ENCODE results near the gene CEP72. TPM values are rescaled to one million over a fixed set of nuclear protein-coding genes. Genes with fewer than 3 reads are reported as not detected.

CEP72 gene, protein sequence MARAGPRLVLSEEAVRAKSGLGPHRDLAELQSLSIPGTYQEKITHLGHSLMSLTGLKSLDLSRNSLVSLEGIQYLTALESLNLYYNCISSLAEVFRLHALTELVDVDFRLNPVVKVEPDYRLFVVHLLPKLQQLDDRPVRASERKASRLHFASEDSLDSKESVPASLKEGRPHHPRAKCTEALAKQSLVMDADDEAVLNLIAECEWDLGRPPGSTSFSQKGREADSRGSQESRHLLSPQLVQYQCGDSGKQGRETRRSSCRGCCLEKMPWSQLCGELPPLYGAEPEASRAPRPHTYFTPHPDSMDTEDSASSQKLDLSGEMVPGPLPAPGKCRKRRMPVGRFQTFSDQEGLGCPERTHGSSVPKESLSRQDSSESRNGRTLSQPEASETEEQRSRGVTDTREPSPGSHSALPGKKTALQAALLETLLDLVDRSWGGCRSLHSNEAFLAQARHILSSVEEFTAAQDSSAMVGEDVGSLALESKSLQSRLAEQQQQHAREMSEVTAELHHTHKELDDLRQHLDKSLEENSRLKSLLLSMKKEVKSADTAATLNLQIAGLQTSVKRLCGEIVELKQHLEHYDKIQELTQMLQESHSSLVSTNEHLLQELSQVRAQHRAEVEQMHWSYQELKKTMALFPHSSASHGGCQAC
- total RNA-seq (1 to 10 TPM in 7 of 9 donors, under 1 TPM in 2; 0.58 to 4.1 (median 1.5) TPM), polyA plus RNA-seq (1 to 10 TPM; 1.6 to 1.7 TPM)
- long read RNA-seq, donor 1, partial matches to known transcripts, result 0 of 2 reads
- long read RNA-seq, donor 1, other reads (novel, unspliced or antisense), result 1 of 2 reads
- long read RNA-seq, donor 2, partial matches to known transcripts, result 0 of 2 reads
- long read RNA-seq, donor 2, other reads (novel, unspliced or antisense), result 0 of 2 reads
- long read RNA-seq, donor 3, partial matches to known transcripts, result 0 of 1 reads
- long read RNA-seq, donor 3, other reads (novel, unspliced or antisense), result 1 of 1 reads

DNA sequence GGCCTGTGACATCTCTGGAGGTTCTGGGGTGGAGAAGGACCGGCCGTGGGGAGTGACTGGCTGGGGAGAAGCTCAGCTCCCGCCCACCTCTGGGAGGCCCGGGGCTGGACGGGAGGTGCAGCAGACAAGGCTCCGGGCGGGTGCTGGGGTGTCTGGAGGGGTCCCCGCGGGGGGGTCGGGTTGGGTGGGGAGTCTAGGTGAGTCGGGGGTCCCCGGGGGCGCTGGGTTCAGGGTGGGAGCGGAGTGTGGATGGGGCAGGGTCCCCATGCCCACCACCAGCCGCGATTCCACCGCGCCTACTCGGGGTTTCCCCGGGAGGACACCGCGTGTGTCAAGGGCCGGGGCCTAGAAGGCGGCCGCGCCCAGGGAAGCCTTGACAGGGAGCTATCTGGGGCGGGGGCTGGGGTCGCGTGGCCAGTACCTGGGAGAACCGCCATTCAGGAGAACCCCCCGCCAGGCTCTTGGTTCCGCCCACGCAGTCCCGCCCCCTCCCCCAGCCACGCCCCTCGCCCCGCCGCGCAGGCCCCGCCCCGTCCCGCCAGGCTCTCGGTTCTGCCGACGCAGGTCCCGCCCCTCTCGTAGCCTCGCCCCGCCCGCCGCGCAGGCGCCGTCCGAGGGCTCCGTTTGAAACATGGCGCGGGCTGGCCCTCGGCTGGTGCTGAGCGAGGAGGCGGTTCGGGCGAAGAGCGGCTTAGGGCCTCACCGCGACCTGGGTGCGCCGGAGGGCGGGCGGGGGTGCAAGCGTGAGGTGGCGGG is at the start of gene CEP72:
CEP72 (plus strand) TSS at position 610 of the 756 bp plus-strand sequence; CDS start at position 632, 22 bp downstream.
- ATAC-seq, result peak; percentile 93 to 99 (median 98)
- intact Hi-C loops (cut with DNase I), result loop anchor here in 1 of 10 donors (10.0 kb wide), 1 partner anchor 137 kb away; no protein-coding TSS in a partner anchor

DNA sequence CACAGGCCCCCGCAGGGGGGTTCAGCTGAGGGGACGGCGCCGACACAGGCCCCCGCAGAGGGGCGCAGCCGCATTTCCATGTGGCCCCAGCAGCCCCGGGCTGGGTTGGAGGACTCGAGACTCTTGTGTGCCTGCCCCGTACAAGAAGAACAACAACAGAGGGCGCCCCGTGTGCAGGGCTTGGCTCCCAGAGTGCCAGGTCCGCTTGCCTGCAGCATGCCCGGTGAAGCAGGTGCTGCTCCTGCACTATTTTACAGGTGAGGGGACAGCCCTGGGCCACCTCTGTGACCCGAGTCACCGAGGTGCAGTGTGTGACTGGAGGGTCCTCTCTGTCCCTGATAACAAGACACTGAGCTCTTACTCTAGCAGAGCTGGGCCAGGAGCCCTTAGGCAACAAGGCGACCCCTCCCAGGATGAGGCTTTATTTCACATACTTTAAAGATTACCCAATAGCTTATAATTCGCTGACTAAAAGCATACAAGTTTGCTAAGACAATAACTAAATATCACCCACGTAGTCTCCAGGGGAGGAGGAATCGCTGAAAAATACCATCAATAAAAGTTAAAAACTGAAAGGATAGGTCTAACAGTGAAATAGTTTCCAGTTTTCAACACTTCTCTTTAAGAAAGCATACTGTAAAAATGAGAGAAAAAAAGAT is 46.2 kb upstream of the CEP72 start:
- ATAC-seq, result no peak
- Histone ChIP-seq H3K27ac (no peak overlapping the region), H3K9me3 (no peaks in the 10 kb centered on the region), H3K27me3 (peaks cover 9 to 56% (median 34%) of the 10 kb centered on the region in 9 donors), H3K36me3 (no peaks in the 10 kb centered on the region), H3K4me1 (no peaks in the 10 kb centered on the region), H3K4me3 (no peak overlapping the region)
- intact Hi-C loops (cut with DNase I), result no loop called here
- TF ChIP-seq, protein P1, sequence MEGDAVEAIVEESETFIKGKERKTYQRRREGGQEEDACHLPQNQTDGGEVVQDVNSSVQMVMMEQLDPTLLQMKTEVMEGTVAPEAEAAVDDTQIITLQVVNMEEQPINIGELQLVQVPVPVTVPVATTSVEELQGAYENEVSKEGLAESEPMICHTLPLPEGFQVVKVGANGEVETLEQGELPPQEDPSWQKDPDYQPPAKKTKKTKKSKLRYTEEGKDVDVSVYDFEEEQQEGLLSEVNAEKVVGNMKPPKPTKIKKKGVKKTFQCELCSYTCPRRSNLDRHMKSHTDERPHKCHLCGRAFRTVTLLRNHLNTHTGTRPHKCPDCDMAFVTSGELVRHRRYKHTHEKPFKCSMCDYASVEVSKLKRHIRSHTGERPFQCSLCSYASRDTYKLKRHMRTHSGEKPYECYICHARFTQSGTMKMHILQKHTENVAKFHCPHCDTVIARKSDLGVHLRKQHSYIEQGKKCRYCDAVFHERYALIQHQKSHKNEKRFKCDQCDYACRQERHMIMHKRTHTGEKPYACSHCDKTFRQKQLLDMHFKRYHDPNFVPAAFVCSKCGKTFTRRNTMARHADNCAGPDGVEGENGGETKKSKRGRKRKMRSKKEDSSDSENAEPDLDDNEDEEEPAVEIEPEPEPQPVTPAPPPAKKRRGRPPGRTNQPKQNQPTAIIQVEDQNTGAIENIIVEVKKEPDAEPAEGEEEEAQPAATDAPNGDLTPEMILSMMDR (IDR thresholded peaks at IDR 0.05), result no peak
- TF ChIP-seq POLR2A (IDR thresholded peaks at IDR 0.05), result no peak
- DNase-seq, result peak in 1 of 5 donors; percentile 11
- 38 to 54% (median 42%) methylated on average over 9 to 20 of the region's 20 CpGs for WGBS, 4 donors

More for the DNA sequence above, at the start of gene CEP72:
- peak within 1 kb of the TSS; percentile 57 to 92 (median 82) for H3K4me3 ChIP-seq
- peaks cover 0 to 16% (median 5%) of the 10 kb centered on the region in 12 donors for H3K4me1 ChIP-seq
- WGBS, 4 donors, result 1 to 2% (median 1%) methylated on average over 11 to 72 of the region's 72 CpGs
- TF ChIP-seq, protein P1 (IDR thresholded peaks at IDR 0.05), result no peak
- no peak for TF ChIP-seq POLR2A (IDR thresholded peaks at IDR 0.05)
- peak within 1 kb of the TSS in 5 of 12 donors; percentile 21 to 57 (median 38) for H3K27ac ChIP-seq
- H3K9me3 ChIP-seq, result peaks cover 0 to 5% (median 0%) of the 10 kb centered on the region in 12 donors
- H3K36me3 ChIP-seq, result no peaks in the 10 kb centered on the region
- peaks cover 0 to 13% (median 0%) of the 10 kb centered on the region in 9 donors for H3K27me3 ChIP-seq
- DNase-seq, result peak; percentile 91 to 97 (median 92)

DNA sequence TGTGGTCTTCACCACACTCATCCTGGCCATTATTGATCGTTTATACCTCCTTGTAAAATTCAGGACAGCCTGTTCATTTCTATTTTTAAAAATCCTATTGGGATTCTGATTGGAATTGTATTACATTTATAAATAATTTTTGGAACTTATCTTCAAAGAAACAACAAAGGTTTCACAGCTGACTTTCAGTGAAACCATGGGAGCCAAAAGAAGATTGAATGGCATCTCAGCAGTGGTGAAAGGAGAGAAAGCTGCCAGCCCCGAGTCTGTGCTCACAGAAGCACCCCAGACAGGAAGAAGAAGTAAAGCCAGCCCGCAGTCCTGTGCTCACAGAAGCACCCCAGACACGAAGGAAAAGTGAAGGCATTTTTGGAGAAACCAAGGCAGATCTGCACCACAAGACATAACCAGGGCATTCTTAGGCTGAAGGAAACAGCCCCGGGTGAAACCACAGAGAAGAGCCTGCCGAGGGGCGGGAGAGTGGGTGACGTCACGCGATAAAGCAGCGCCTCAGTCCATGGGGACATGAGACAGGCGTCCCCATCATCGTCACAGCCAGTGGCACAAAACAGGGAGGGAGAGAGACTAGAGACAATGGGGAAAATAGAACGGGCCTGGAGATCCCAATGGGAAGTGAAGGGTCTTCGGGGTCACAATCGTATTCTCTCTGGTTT is 45.4 kb upstream of the CEP72 start:
- no peak for DNase-seq

More for the DNA sequence above, 45.4 kb upstream of the CEP72 start:
- no peak for ATAC-seq
- intact Hi-C loops (cut with DNase I), result no loop called here
- no peaks in the 10 kb centered on the region for H3K9me3 ChIP-seq
- H3K27me3 ChIP-seq, result peaks cover 9 to 56% (median 27%) of the 10 kb centered on the region in 9 donors
- H3K4me3 ChIP-seq, result no peak overlapping the region
- TF ChIP-seq POLR2A (IDR thresholded peaks at IDR 0.05), result no peak
- TF ChIP-seq, protein P1 (IDR thresholded peaks at IDR 0.05), result no peak
- no peak overlapping the region for H3K27ac ChIP-seq
- 82 to 86% (median 85%) methylated on average over 16 of the region's 16 CpGs for WGBS, 4 donors
- no peaks in the 10 kb centered on the region for H3K36me3 ChIP-seq
- H3K4me1 ChIP-seq, result no peaks in the 10 kb centered on the region

Data from heart left ventricle (tissue), 16 donors.